HepG2 (cell line): ENCODE data around the gene FGD4.

ENCODE experiments used
- ATF7 ChIP-seq, 2 experiments: fragments of 450-650 bp in 1 of 2; sonication (generic) in 1 of 2; formaldehyde crosslinking in 1 of 2; IDR thresholded peaks; 2 replicates each; pipeline versions ENCODE4 v1.4.0 to v1.6.1; 2016 to 2020; ENCODE audit warnings: antibody characterized with exemption in 1 of 2, mild to moderate bottlenecking in 1 of 2, missing genetic modification reagents in 1 of 2
- CTCF ChIP-seq: sonication (generic); formaldehyde crosslinking; IDR thresholded peaks from 2 replicates; pipeline ENCODE4 v1.5.0; 2020; ENCODE audit warnings: mild to moderate bottlenecking, missing genetic modification reagents, moderate library complexity
- EZH2 ChIP-seq: conservative IDR thresholded peaks from 2 replicates; pipeline ENCODE4 v1.6.1; 2012; ENCODE audit warnings: mild to moderate bottlenecking, low read depth, low read length, moderate library complexity
- GLMP ChIP-seq: sonication (generic); formaldehyde crosslinking; IDR thresholded peaks from 2 replicates; pipeline ENCODE4 v1.9.0; 2021; ENCODE audit warnings: missing genetic modification reagents, mild to moderate bottlenecking, borderline replicate concordance
- JUND ChIP-seq: sonication (generic); formaldehyde crosslinking; IDR thresholded peaks from 2 replicates; pipeline ENCODE4 v1.8.0; 2022; ENCODE audit warnings: mild to moderate bottlenecking, missing genetic modification reagents
- SALL2 ChIP-seq: sonication (generic); formaldehyde crosslinking; IDR thresholded peaks from 2 replicates; pipeline ENCODE4 v1.8.1; 2023; ENCODE audit warnings: mild to moderate bottlenecking, missing genetic modification reagents, inconsistent platforms
- SP2 ChIP-seq: sonication (generic); formaldehyde crosslinking; IDR thresholded peaks from 2 replicates; pipeline ENCODE4 v1.5.1; 2020; ENCODE audit warnings: mild to moderate bottlenecking, missing genetic modification reagents
- TBL1XR1 ChIP-seq: fragments of 150-350 bp; IDR thresholded peaks from 2 replicates; pipeline ENCODE4 v1.6.1; 2014; ENCODE audit warnings: borderline replicate concordance, low read length; ENCODE audit not compliant: partially characterized antibody
- TBP ChIP-seq: sonication (generic); formaldehyde crosslinking; IDR thresholded peaks from 2 replicates; pipeline ENCODE4 v1.5.0; 2020; ENCODE audit warnings: missing genetic modification reagents
- TEAD2 ChIP-seq: sonication (generic); formaldehyde crosslinking; IDR thresholded peaks from 2 replicates; pipeline ENCODE4 v1.9.0; 2021; ENCODE audit warnings: missing genetic modification reagents
- ZC3H4 ChIP-seq: sonication (generic); formaldehyde crosslinking; IDR thresholded peaks from 2 replicates; pipeline ENCODE4 v1.4.0; 2020; ENCODE audit warnings: missing genetic modification reagents, borderline replicate concordance
- ZNF530 ChIP-seq: sonication (generic); formaldehyde crosslinking; IDR thresholded peaks from 2 replicates; pipeline ENCODE4 v1.5.0; 2020; ENCODE audit warnings: low read depth, mild to moderate bottlenecking, missing genetic modification reagents
- ZNF724P ChIP-seq: sonication (generic); formaldehyde crosslinking; IDR thresholded peaks from 2 replicates; pipeline ENCODE4 v1.8.0; 2022; ENCODE audit warnings: missing genetic modification reagents, borderline replicate concordance
- TF ChIP-seq, protein P1 (sequence below): sonication (generic); formaldehyde crosslinking; IDR thresholded peaks from 2 replicates; pipeline ENCODE4 v1.5.1; 2020; ENCODE audit warnings: mild to moderate bottlenecking, missing genetic modification reagents, moderate library complexity

- TF ChIP-seq JUND (no peak), ZNF724P (CRISPR knock-in tag) (no peak), EZH2 (no peak), TEAD2 (CRISPR knock-in tag) (no peak), SALL2 (no peak), ZNF530 (CRISPR knock-in tag) (no peak), SP2 (CRISPR knock-in tag) (no peak), ZC3H4 (no peak), CTCF (CRISPR knock-in tag) (no peak), ATF7 (IDR thresholded peaks at IDR 0.05) (no peak), ATF7 (CRISPR knock-in tag; IDR thresholded peaks at IDR 0.05) (no peak), TBL1XR1 (no peak), GLMP (no peak), TBP (CRISPR knock-in tag) (no peak)
- TF ChIP-seq, protein P1, sequence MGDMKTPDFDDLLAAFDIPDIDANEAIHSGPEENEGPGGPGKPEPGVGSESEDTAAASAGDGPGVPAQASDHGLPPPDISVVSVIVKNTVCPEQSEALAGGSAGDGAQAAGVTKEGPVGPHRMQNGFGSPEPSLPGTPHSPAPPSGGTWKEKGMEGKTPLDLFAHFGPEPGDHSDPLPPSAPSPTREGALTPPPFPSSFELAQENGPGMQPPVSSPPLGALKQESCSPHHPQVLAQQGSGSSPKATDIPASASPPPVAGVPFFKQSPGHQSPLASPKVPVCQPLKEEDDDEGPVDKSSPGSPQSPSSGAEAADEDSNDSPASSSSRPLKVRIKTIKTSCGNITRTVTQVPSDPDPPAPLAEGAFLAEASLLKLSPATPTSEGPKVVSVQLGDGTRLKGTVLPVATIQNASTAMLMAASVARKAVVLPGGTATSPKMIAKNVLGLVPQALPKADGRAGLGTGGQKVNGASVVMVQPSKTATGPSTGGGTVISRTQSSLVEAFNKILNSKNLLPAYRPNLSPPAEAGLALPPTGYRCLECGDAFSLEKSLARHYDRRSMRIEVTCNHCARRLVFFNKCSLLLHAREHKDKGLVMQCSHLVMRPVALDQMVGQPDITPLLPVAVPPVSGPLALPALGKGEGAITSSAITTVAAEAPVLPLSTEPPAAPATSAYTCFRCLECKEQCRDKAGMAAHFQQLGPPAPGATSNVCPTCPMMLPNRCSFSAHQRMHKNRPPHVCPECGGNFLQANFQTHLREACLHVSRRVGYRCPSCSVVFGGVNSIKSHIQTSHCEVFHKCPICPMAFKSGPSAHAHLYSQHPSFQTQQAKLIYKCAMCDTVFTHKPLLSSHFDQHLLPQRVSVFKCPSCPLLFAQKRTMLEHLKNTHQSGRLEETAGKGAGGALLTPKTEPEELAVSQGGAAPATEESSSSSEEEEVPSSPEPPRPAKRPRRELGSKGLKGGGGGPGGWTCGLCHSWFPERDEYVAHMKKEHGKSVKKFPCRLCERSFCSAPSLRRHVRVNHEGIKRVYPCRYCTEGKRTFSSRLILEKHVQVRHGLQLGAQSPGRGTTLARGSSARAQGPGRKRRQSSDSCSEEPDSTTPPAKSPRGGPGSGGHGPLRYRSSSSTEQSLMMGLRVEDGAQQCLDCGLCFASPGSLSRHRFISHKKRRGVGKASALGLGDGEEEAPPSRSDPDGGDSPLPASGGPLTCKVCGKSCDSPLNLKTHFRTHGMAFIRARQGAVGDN = no peak
Observed at GRCh38 chr12:32397696-32398095, 1.7 kb upstream of the FGD4 start.
